M059J (cell line): ENCODE data around the gene LENG1. TPM values are rescaled to one million over a fixed set of nuclear protein-coding genes. Genes with fewer than 3 reads are reported as not detected.

Experiments
- DNase-seq: peaks from one replicate; pipeline ENCODE4 v3.0.0-alpha.2; 2012; ENCODE audit warnings: low read depth
- total RNA-seq: library from RNA; depleted of rRNA; stranded (reverse); fragments of >200 nt; shearing (Covaris generic); gene quantifications from 2 replicates; pipeline ENCODE4 v1.2.3, GENCODE V29; 2014

Gene LENG1
- total RNA-seq, 1 experiment from 2014 or later = 15.1 TPM

DNA sequence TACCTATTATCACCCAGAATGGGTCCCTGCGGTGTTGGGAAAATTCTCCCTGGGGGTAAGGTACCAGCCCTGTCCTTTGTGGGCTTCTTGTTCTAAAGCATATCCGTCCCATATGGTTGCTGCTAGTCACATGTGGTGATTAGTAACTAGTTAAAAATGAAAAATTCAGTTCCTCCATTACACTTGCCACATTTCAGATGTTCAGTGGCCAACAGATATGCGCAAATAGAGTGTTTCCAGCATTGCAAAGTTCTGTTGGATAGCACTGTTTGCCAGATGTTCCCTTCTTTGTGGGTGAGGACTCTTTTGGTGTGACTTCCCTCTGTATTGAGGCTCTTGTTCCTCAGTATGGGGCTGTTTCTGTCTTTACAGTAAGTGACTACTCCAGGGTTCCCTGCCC is 18.2 kb downstream of the LENG1 start:
- DNase-seq = no peak

- DNase-seq = no peak
Observed at GRCh38 chr19:54138489-54139256, 20.8 kb downstream of the LENG1 start.

DNA sequence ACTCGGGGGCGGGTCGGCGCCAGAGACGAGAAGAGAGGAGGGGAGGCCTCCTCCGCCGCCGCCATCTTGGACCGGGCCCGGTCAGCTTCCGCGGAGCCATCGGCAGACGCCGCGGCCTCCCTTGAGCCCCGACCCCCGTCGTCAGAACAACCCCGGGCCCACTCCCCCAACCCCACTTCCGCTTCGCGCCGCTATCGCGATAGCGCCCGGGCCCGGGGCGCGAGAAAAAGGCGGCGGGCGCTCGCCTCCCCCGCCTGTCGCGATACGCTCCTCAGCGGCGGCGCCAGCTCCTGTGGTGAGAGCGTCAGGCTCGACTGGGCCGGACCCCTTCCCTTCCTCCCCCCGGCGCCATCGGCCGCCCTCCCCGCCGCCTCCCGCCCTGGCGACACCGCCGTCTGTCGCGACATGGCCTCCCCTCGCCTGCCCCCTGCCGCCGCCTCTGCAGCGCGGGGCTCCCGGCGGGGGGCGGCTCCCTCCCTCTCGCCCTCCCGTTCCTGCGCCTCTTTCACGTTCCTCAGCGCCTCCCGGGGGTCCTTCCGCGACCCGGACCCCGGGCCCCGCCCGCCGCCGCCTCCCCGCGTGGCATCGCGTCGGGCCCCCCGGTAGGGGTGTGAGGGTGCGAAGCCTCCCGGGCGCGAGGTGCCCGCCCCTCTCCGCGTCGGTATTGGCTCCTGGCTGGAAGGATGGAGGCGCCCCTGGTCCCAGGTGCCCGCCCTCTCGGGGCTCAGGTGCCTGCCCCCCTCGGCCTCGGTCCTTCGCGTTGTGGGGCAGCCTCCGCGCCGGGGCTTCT is 21.6 kb downstream of the LENG1 start, which contains the start of gene CNOT3:
Gene CNOT3 (plus strand): TSS at position 64 of the 790 bp plus-strand sequence. CDS start 5,217 bp downstream, outside the sequence.
- no peak for DNase-seq

- peak; percentile 100 for DNase-seq
Observed at GRCh38 chr19:54136864-54137698, 22.4 kb downstream of the LENG1 start.

DNA sequence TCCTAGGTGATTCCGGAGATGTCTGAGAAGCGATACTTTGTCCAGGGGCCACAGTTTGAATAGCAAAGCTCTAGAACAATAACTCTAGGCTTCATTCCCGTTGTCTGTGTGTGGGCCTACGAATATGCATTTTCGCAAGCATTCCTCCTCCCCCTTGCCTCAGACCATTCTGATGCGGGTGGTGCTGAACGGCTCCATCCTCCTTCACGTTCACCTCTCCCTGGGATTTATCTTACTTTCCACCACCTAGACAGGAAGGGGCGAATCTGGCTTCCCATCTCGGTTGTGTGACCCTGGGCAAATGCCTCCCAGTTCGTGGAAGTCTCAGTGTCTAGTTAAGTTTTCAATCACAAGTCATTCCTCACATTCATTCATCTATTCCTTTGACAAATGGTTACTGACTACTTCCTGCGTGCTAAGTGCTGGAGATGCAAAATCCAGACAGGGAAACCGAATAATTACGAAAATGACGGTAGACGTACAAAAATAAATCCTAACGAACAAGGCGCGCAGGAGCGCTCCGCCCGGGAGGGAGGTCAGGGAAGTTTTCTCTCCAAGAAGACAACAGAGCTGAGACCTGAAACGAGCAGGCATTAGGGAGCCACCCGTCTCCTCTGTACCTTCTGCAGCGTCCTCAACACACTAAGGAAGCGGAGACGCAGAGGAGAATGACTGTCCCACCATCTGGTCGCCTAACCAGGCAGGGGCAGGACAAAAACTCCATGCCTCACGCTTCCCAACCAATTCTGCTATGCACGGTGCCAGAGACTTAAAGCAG is 23.2 kb downstream of the LENG1 start:
- DNase-seq = no peak

DNA sequence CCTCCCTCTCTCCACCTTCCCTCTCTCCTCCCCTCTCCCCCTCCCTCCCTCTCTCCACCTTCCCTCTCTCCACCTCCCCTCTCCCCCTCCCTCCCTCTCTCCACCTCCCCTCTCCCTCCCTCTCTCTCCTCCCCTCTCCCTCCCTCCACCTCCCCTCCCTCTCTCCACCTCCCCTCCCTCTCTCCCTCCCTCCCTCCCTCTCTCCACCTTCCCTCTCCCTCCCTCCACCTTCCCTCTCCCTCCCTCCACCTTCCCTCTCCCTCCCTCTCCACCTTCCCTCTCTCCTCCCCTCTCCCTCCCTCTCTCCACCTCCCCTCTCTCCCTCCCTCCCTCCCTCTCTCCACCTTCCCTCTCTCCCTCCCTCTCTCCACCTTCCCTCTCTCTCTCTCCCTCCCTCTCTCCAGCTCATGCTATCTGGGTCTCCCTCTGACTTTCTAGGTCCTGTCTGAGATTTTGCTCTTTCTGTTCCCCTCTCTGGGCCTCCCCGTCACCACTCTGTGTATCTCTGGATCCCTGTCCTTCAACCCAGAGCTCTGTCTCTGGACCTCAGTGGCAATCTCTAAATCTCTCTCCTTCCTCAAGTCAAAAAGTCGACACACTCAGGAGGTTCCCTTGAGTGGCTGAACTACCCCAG is 25.4 kb downstream of the LENG1 start:
- no peak for DNase-seq

- peak; percentile 31 for DNase-seq
Observed at GRCh38 chr19:54133312-54133956, 26.1 kb downstream of the LENG1 start.

DNA sequence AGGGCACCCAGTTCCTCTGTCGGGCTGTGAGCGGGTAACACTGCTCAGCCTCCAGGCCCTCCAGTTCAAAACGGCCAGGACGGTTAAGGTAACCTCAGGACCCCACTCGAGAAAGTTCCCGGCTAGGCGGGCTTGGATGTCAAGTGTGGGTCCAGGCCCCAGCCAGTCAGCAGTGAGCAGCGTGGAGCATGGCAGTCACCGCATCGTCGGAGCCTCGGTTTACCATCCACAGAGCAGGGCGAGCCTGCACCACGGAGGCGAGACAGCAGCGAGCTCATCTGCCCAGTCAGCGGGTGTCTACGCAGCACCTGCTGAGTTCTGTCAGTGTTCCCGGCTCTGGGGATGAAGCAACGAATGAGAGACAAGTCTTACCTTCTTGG is 29.9 kb downstream of the LENG1 start:
- DNase-seq = no peak

GRCh38 chr19:54128796-54129616 is 30.5 kb downstream of the LENG1 start:
- no peak for DNase-seq

- DNase-seq = no peak
Observed at GRCh38 chr19:54128441-54128725, 31.1 kb downstream of the LENG1 start.

GRCh38 chr19:54127688-54128440 is 31.7 kb downstream of the LENG1 start:
- no peak for DNase-seq

DNA sequence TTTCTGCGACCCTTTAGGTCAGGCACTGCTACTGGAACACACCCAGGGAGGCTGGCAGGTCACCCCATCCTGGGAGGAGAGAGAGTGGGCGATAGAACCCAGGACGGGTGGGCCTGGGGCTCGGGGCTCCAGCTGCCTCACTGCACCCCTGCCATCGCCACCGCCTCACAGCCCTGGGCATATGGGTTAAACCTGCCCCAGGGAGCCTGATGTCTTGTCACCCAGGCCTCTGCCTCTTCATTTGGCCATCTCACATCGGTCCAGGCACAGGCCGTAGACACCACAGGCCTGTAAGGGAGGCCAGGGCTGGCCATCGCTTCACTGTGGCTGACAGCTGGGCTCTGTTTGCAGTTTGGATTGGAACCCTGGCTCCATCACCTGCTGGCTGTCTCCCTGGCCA is 33.8 kb downstream of the LENG1 start:
- no peak for DNase-seq

- DNase-seq = no peak
Observed at GRCh38 chr19:54124393-54124792, 35.1 kb downstream of the LENG1 start.

DNA sequence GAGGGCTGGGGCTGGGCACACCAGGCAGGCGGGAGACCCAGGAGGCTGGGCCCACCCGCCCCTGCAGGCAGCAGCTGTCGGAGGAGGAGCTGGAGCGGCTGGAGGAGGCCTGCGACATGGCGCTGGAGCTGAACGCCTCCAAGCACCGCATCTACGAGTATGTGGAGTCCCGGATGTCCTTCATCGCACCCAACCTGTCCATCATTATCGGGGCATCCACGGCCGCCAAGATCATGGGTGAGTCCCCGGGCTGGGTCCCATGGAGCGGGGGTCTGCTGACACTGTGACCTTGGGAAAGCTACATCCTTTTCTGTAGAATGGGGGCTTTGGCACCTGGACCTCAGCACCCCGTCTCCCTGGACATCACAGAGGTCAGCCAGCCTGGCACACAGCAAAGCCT is 35.8 kb downstream of the LENG1 start:
- DNase-seq = no peak

DNA sequence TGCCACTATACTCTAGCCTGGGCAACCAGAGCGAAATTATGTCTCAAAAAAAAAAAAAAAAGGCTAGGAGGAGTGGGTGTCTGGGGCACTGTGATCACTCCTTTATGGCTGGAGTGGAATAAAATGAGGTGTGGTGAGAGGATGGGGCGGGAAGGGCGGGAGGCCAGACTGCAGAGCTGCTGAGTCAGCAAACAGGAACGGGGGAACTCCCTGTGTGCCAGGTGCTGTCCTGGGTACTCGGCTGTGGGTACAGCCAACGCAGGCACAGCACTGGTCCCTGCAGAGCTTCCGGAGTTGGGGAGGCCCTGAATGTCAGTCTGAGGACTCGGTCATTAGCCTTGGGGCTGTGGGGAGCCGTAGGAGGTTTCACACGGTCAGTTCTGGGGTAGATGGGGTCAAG is 38.3 kb downstream of the LENG1 start:
- no peak for DNase-seq

GRCh38 chr19:54115109-54116063 is 44.1 kb downstream of the LENG1 start, which contains the start of the genes PRPF31 and TFPT:
TSS of gene PRPF31 (plus strand) at chr19:54115754. CDS start at chr19:54118279, 2,525 bp downstream.
TSS of gene TFPT (minus strand) at chr19:54115657. CDS start at chr19:54115269, 388 bp downstream.
- DNase-seq = peak; percentile 97

DNA sequence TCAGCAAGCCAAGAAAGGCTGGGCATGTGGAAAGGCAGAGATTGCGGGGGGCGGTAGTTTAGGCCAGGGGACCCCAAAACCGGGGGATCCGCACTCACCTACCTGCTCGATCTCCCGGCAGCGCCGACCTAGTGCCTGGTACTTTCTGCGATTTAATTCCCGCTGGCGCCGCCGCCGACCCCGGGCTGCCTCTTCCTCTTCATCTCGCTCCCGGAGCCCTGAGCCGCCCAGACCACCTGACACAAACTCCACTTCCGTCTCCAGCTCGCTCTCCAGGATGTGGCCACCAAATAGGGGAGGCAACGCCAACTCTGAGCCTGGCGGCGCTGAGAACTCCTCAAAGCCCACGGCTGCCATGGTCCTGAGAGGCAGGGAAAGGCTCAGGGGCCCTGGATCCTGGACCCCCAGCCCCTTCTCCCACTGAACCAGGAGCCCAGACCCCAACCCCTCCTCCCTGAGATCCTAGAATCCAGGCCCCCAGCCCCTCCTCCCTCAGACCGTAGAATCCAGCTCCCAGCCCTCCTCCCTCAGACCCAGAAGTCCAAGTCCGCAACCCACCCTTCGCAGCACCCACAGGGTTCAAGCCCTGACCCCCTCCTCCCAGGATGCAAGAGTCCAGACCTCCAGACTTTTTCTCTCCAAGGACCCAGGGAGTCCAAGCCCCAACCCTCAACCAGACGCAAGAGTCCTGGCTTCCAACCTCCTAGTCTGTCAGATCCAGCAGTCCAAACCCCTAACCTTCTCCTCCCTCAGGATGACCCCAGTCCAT is 45.0 kb downstream of the LENG1 start:
- no peak for DNase-seq
